Fibroblast of gingiva (primary cell): ENCODE measurements around the gene OIT3.

Experiments used
- DNase-seq: peaks from one replicate; pipeline ENCODE4 v3.0.0-alpha.2; 2011; ENCODE audit warnings: low read depth

OIT3 gene

DNA sequence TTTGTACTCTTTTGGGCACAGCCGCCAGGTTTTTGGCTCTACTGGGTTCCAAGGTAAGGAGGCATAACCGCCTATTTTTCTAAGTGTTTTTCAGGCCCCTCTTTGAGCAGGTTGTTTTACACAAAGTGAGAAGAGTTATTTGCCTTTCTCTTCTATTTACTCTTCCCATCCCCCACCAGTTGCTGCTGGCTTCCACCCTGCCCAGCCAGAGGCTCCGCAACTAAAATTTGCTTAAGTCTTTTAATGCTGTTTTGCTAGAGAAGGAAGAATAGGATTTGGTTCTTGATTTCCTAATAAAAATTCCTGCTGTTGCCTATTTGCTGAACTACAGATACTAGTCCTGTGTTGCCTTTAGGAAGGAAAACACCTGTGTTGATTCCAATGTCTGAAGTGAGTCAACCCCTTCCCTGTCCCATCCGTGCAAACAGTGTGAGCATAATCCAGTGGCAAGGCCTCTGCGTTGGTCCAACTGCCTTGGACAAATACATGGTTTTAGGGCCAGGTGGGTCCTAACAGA is 59.2 kb downstream of the OIT3 start:
- DNase-seq: no peak

DNA sequence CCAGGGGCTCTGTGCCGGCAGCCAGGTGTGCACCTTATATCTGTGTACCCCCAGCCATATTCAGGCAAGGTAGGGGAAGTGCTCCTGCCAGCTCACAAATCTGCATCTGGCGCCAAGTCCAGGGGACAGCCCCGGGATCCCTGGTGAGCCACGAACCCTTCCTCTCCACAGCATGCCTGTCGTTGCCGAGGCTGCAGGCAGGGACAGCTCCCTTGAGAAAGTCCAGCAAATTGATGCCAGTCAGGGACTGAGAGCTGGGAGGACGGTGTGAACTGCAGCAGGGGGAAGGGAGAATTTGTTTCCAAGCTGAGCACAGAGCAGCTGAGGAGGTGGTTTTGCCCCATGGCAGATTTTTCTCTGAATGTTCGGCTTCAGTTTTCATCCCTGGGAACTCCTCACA is 60.1 kb downstream of the OIT3 start:
- DNase-seq: no peak

DNA sequence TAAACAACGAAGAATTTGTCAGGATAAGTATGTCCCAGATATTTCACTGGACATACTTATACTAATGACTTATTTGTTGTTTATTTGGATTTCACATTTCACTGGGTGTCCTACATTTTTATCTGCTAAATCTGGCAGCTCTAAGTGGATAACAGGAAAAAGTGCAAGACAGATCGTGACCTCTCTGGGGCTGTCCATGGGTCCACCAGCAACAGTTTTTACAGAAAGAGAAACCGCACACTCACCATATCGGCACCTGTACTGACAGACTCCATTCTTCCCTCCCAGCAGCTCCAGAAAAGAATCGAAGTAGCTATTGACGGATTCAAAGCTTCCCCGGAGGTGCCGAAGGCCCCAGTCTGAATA is 60.7 kb downstream of the OIT3 start:
- no peak for DNase-seq

DNA sequence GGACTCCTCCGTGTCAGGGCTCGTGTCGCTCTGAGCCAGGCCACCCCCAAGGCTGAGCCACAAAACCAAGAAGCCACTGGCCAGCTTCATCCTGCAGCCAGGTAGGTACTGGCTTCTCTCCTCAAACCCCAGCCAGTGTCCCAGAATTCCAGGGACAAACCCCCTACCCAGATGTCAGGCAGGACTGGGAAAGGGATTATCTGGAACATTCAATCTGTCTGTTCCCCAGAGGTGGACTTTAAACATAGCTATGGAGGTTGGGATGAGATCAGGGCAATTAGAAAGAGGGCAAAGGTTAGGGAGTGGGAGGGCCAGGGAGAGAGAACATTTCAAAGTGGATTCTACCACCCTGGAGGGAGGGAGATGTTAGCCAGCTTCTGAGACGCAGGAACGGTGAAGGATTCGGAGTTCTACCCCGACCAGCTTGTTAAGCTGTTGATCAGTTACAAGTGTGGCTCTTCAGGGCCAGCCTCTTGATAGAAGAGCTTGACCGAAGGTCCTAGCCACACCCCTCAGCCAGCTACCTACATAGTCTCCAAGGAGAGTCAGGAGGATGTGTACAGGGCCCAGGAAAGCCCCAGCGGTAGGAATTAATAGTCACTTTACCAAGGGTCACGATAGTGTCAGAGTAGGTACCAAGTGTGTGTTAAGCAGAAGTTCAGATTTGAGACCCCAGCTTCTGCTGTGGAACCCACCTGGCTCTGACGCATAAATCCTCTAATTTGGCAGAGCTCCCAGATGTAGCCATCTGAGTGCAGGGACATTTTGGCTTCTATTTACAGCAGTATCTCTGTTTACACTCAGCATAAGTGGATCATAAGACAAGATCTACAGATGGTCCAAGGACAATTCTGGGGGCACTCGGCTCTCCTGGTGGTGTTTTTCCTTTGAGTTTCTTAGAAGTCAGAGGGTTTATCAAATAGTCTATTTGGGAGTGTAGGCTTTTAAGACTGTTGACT is 61.3 kb downstream of the OIT3 start, which contains the start of gene PLA2G12B:
TSS of gene PLA2G12B (minus strand) at position 211 of the 959 bp plus-strand sequence. CDS start at position 90, 121 bp downstream.
- no peak for DNase-seq

DNA sequence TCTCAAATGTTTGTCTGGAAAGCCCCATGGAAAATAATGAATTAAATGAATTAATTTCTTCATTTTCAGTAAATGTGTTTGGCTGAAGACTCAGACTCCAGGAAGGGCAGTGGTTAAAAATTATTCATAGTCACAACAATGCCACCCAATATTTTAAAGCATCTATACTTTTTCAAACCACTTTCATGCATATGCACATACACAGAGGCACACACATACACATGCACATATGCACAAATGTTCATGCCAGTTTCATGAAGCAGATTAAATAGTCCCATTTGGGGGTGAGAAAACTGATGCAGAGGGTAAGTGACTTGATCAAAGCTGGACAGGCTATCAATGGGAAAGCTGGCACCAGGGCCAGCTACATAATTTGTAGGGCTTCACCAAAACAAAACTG is 62.5 kb downstream of the OIT3 start:
- no peak for DNase-seq

DNA sequence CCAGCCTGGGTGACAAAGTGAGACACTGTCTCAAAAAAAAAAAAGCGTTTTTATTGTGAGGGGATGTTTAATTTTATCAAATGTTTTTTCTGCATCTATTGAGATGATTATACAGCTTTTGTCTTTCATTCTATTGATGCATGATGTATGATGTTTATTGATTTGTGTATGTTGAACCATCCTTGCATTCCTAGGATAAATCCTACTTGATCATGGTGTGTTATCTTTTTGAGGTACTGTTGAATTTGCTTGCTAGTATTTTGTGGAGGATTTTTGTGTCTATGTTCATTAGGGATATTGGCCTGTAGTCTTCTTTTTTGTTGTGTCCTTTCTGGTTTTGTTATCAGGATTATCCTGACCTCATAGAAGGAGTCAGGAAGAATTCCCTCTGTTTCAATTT is 83.3 kb downstream of the OIT3 start:
- no peak for DNase-seq

DNA sequence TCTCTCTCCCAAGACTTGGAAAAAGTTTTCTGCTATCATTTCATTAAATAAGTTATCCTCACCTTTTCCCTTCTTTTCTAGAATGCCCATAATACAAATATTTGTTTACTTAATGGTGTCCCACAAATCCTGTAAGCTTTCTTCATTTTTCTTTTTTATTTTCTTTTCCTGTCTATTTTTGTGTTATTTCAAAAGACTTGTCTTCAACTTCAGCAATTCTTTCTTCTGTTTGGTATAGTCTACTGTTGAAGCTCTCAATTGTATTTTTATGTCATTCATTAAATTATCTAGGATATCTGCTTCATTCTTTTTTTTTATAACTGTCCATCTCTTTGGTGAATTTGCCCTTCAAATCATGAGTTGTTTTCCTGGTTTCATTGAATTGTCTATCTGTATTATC is 86.2 kb downstream of the OIT3 start:
- no peak for DNase-seq

DNA sequence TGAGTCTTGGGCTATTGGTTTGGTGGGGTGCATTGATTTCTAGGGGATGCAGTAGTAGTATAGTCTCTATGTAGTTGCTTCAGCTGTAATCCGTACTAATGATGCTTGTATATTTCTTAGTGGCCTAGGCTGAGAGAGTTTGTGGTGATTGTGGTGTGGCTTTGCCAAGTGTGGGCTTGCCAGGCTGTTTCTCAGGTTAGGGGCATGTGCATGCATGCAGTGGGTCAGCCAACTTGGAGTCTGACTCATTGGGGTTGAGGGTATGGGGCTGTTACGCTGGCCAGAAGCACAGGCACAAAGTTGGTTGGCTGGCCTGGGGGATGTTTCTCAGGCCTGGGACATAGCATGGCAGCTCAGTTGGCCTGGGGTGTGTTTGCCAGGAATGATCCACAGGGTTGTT is 86.8 kb downstream of the OIT3 start:
- DNase-seq: no peak

DNA sequence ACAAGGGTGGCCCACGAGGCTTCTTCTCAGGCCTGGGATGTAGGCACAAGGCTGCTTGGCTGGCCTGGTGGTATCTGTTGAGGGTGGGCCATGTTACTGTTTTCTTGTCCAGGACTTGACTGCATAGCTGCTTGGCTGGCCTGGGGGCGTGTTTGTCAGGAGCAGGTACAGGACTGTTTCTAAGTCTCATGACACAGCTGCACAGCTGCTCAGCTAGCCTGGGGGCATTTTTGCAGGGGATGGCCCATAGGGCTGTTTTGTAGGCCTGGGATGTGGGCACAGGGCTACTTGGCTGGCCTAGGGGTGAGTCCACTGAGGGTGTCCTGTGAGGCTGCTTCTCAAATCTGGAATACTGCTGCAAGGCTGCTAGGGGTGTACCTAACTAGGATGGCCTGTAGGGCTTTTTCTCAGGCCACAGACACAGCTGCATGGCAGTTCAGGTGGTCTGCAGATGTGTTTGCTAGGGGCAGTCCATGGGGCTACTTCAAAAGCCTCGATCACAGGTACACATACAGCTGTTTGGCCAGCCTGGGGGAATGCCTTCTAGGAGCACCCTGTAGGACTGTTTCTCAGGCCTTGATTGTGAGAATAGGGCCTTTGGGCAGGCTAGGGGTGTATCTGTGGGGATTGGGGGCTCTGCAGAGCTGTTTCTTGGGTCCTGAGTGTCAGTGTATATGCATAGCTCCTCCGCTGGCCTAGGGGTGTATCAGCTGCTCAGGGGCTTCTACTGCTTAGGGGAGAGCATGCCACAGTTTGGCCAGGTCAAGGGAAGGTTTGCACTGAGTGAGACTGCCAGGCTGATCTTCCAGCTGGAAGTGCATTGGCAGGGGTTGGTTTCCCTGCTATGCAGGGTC is 87.7 kb downstream of the OIT3 start:
- DNase-seq: no peak

DNA sequence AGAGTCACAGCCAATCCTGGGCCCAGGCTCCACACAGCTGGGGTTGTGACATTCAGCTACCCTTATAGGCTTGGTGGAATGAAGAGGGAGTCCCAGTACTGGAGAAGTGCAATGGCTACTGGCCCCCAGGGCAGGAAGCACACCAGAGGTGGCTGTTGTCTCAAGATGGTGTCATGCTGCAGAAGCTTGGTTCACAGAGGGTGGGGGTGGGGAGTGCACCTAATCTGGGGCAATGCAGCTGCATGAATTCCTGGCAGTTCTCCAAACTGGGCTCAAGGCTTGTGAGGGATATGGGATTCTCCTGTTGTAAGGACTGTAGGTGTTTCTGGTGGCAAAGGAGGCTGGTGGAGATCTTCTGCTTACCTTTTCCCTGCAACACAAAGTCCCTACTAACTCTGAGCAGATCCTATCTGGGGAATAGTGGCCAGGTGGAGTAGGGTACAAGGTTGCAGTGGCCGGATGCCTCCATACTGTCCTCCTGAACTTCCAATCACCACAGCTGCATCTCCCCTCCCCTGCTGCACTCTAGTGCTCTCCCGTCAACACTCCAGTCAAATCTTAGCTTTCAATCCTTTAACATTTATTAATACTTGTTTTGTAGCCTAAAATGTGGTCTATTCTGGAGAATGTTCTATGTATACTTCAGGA is 88.5 kb downstream of the OIT3 start:
- DNase-seq: no peak
